Mesodermal cell (in vitro differentiated cells): ENCODE data around the gene MAST4.
A peak's percentile ranks its signal among the peaks of the same experiment; 100 is the strongest.

Experiments
- H3K27ac ChIP-seq: 2 replicates; pipeline ENCODE4 v1.7.0; 2013; ENCODE audit warnings: mild to moderate bottlenecking, low read depth, low read length, moderate library complexity; ENCODE audit not compliant: severe bottlenecking
- H3K36me3 ChIP-seq: 2 replicates; pipeline ENCODE4 v1.7.1; 2013; ENCODE audit warnings: mild to moderate bottlenecking, low read length, moderate library complexity; ENCODE audit not compliant: control insufficient read depth, insufficient read depth
- H3K4me1 ChIP-seq: one replicate; pipeline ENCODE4 v1.7.1; 2013; ENCODE audit warnings: mild to moderate bottlenecking, low read length; ENCODE audit not compliant: insufficient read depth, control insufficient read depth, poor library complexity, severe bottlenecking
- H3K4me3 ChIP-seq: 2 replicates; pipeline ENCODE4 v1.7.0; 2013; ENCODE audit warnings: low read length, control low read depth, mild to moderate bottlenecking; ENCODE audit not compliant: insufficient read depth, poor library complexity, severe bottlenecking; ENCODE audit errors: extremely low read depth
- H3K9me3 ChIP-seq: 2 replicates; pipeline ENCODE4 v1.7.1; 2013; ENCODE audit warnings: mild to moderate bottlenecking, low read length, moderate library complexity; ENCODE audit not compliant: control insufficient read depth
- WGBS, 2 experiments: methylation state at CpG; one replicate each; pipeline ENCODE4 v1.1.5; 2013; ENCODE audit warnings: missing lambda C conversion rate in 2 of 2; ENCODE audit not compliant: insufficient coverage in 2 of 2; 5-methylcytosine and 5-hydroxymethylcytosine counted together

Gene MAST4

GRCh38 chr5:67058998-67059743 is 463.0 kb downstream of the MAST4 start:
- peaks cover 21% of the 10 kb centered on the region for H3K4me1 ChIP-seq
- H3K27ac ChIP-seq, result peak overlapping the region; percentile 69
- no peaks in the 10 kb centered on the region for H3K36me3 ChIP-seq
- WGBS, 2 experiments, result 24 to 33% methylated on average over 4 of the region's 4 CpGs
- no peaks in the 10 kb centered on the region for H3K9me3 ChIP-seq
- no peak overlapping the region for H3K4me3 ChIP-seq

GRCh38 chr5:67059744-67060490 is 463.7 kb downstream of the MAST4 start:
- WGBS, 2 experiments, result 61 to 79% methylated on average over 2 to 4 of the region's 6 CpGs
- Histone ChIP-seq H3K9me3 (no peaks in the 10 kb centered on the region), H3K36me3 (no peaks in the 10 kb centered on the region), H3K4me3 (no peak overlapping the region), H3K4me1 (peaks cover 21% of the 10 kb centered on the region), H3K27ac (peak overlapping the region; percentile 69)

GRCh38 chr5:67061511-67061910 is 465.3 kb downstream of the MAST4 start:
- no CpG with 5 or more reads among the region's 1 CpG for WGBS, 2 experiments
- H3K4me1 ChIP-seq, result peaks cover 21% of the 10 kb centered on the region
- H3K4me3 ChIP-seq, result no peak overlapping the region
- H3K9me3 ChIP-seq, result no peaks in the 10 kb centered on the region
- H3K27ac ChIP-seq, result no peak overlapping the region
- H3K36me3 ChIP-seq, result no peaks in the 10 kb centered on the region

- 100% methylated on average over 1 of the region's 3 CpGs; no CpG with 5 or more reads in 1 of the 2 experiments for WGBS, 2 experiments
- Histone ChIP-seq H3K4me3 (no peak overlapping the region), H3K36me3 (no peaks in the 10 kb centered on the region), H3K4me1 (peaks cover 21% of the 10 kb centered on the region), H3K9me3 (no peaks in the 10 kb centered on the region), H3K27ac (no peak overlapping the region)
These were observed 466.9 kb downstream of the MAST4 start for GRCh38 chr5:67063055-67063454.

- no peaks in the 10 kb centered on the region for H3K36me3 ChIP-seq
- 100% methylated on average over 3 of the region's 3 CpGs for WGBS, 2 experiments
- no peak overlapping the region for H3K27ac ChIP-seq
- H3K4me1 ChIP-seq, result peaks cover 16% of the 10 kb centered on the region
- H3K4me3 ChIP-seq, result no peak overlapping the region
- H3K9me3 ChIP-seq, result no peaks in the 10 kb centered on the region
These were observed 467.6 kb downstream of the MAST4 start for GRCh38 chr5:67063791-67064190.

- no peaks in the 10 kb centered on the region for H3K36me3 ChIP-seq
- 75 to 83% methylated on average over 1 to 3 of the region's 4 CpGs for WGBS, 2 experiments
- H3K4me3 ChIP-seq, result no peak overlapping the region
- peaks cover 2% of the 10 kb centered on the region for H3K4me1 ChIP-seq
- H3K27ac ChIP-seq, result peak overlapping the region; percentile 12
- H3K9me3 ChIP-seq, result no peaks in the 10 kb centered on the region
These were observed 469.0 kb downstream of the MAST4 start for GRCh38 chr5:67065237-67065636.

- Histone ChIP-seq H3K9me3 (no peaks in the 10 kb centered on the region), H3K4me3 (no peak overlapping the region), H3K27ac (no peak overlapping the region), H3K4me1 (no peaks in the 10 kb centered on the region), H3K36me3 (no peaks in the 10 kb centered on the region)
- 67% methylated on average over 1 of the region's 1 CpG; no CpG with 5 or more reads in 1 of the 2 experiments for WGBS, 2 experiments
These were observed 469.5 kb downstream of the MAST4 start for GRCh38 chr5:67065696-67066095.

GRCh38 chr5:67066815-67067214 is 470.6 kb downstream of the MAST4 start:
- Histone ChIP-seq H3K4me1 (no peaks in the 10 kb centered on the region), H3K27ac (no peak overlapping the region), H3K9me3 (no peaks in the 10 kb centered on the region), H3K36me3 (no peaks in the 10 kb centered on the region), H3K4me3 (no peak overlapping the region)
- 100% methylated on average over 1 of the region's 1 CpG for WGBS, 2 experiments

GRCh38 chr5:67073045-67073680 is 477.0 kb downstream of the MAST4 start:
- no peak overlapping the region for H3K27ac ChIP-seq

GRCh38 chr5:67077296-67077695 is 481.1 kb downstream of the MAST4 start:
- Histone ChIP-seq H3K36me3 (no peaks in the 10 kb centered on the region), H3K27ac (no peak overlapping the region), H3K4me3 (no peak overlapping the region), H3K9me3 (no peaks in the 10 kb centered on the region), H3K4me1 (no peaks in the 10 kb centered on the region)
- WGBS, 2 experiments, result 91 to 96% methylated on average over 3 to 4 of the region's 4 CpGs

More at GRCh38 chr5:67073045-67073680, 477.0 kb downstream of the MAST4 start:
- H3K9me3 ChIP-seq, result no peaks in the 10 kb centered on the region
- H3K4me3 ChIP-seq, result no peak overlapping the region
- H3K4me1 ChIP-seq, result no peaks in the 10 kb centered on the region
- WGBS, 2 experiments, result 86 to 92% methylated on average over 3 of the region's 3 CpGs
- no peaks in the 10 kb centered on the region for H3K36me3 ChIP-seq
